Fibroblast of skin of left biceps (primary cell): Measurements from ENCODE around the gene CMBL.

Experiments
- DNase-seq, 2 experiments: peaks; one replicate each; pipeline ENCODE4 v3.0.0-alpha.2; 2013; ENCODE audit warnings: low read depth in 2 of 2

Gene CMBL

GRCh38 chr5:10310066-10310779, 2.5 kb upstream of the CMBL start:
- DNase-seq: no peak

- DNase-seq: no peak
Observed at GRCh38 chr5:10308844-10309243, 1.1 kb upstream of the CMBL start.

GRCh38 chr5:10306806-10307205, 896 bp downstream of the CMBL start:
- DNase-seq: no peak

GRCh38 chr5:10306114-10306513, 1.6 kb downstream of the CMBL start:
- no peak for DNase-seq

- DNase-seq: no peak
Observed at GRCh38 chr5:10304932-10305331, 2.8 kb downstream of the CMBL start.

GRCh38 chr5:10303699-10304170, 4.0 kb downstream of the CMBL start:
- no peak for DNase-seq

- DNase-seq: no peak
Observed at GRCh38 chr5:10303201-10303600, 4.5 kb downstream of the CMBL start.

GRCh38 chr5:10301842-10302610, 5.7 kb downstream of the CMBL start:
- DNase-seq: no peak

- DNase-seq: no peak
Observed at GRCh38 chr5:10301266-10301665, 6.4 kb downstream of the CMBL start.

GRCh38 chr5:10300246-10300645, 7.5 kb downstream of the CMBL start:
- no peak for DNase-seq

- no peak for DNase-seq
Observed at GRCh38 chr5:10297646-10298204, 10.0 kb downstream of the CMBL start.

- no peak for DNase-seq
Observed at GRCh38 chr5:10295619-10296326, 11.9 kb downstream of the CMBL start.

GRCh38 chr5:10293907-10294662, 13.6 kb downstream of the CMBL start:
- no peak for DNase-seq

- DNase-seq: no peak
Observed at GRCh38 chr5:10291692-10292339, 15.9 kb downstream of the CMBL start.

GRCh38 chr5:10290438-10290837, 17.3 kb downstream of the CMBL start:
- no peak for DNase-seq

GRCh38 chr5:10289991-10290390, 17.7 kb downstream of the CMBL start:
- DNase-seq: no peak

GRCh38 chr5:10289353-10289752, 18.3 kb downstream of the CMBL start:
- no peak for DNase-seq

GRCh38 chr5:10288592-10289219, 19.0 kb downstream of the CMBL start:
- DNase-seq: no peak

GRCh38 chr5:10286862-10287227, 20.9 kb downstream of the CMBL start:
- DNase-seq: no peak

GRCh38 chr5:10286162-10286861, 21.4 kb downstream of the CMBL start:
- no peak for DNase-seq
